ENCODE measurements around the gene PTPRR. TPM values are rescaled to one million over a fixed set of nuclear protein-coding genes. Genes with fewer than 3 reads are reported as not detected.

The PTPRR gene
- total RNA-seq, 2 donors from 2014 or later: 0.32 to 2.4 TPM

DNA sequence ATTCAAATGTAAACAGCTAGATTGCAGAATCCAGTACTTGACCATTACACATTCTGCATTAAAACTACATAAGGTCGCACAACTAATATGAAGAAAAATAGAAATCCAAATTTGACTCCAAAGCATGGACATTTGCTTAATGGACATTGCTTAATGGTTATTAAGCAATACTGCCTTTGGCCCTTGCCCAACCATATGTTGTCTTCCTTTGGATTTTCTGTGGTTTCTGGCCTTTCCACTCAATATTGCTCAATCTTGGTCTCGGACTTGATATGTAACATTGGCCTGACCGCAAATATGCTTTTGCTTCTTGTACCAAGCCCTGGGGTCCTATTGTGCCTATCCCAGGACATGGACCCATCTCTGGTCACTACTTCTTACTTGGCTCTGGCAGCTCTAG lies 67.2 kb downstream of the PTPRR start:
- Histone ChIP-seq H3K27me3 (replicated peaks; ENCODE audit: insufficient read depth) (no peaks in the 10 kb centered on the region), H3K4me1 (replicated peaks) (no peaks in the 10 kb centered on the region), H3K9me3 (no peaks in the 10 kb centered on the region), H3K36me3 (no peaks in the 10 kb centered on the region), H3K4me3 (no peak overlapping the region), H3K27ac (no peak overlapping the region)
- 88% methylated on average over 3 of the region's 3 CpGs for WGBS
- TF ChIP-seq POLR2AphosphoS5 (IDR thresholded peaks at IDR 0.05): no peak
- TF ChIP-seq POLR2A (IDR thresholded peaks at IDR 0.05): no peak
- TF ChIP-seq CTCF (IDR thresholded peaks at IDR 0.05): no peak
- intact Hi-C loops (cut with DNase I): no loop called here
- no peak for DNase-seq (ENCODE audit: low spot score)

DNA sequence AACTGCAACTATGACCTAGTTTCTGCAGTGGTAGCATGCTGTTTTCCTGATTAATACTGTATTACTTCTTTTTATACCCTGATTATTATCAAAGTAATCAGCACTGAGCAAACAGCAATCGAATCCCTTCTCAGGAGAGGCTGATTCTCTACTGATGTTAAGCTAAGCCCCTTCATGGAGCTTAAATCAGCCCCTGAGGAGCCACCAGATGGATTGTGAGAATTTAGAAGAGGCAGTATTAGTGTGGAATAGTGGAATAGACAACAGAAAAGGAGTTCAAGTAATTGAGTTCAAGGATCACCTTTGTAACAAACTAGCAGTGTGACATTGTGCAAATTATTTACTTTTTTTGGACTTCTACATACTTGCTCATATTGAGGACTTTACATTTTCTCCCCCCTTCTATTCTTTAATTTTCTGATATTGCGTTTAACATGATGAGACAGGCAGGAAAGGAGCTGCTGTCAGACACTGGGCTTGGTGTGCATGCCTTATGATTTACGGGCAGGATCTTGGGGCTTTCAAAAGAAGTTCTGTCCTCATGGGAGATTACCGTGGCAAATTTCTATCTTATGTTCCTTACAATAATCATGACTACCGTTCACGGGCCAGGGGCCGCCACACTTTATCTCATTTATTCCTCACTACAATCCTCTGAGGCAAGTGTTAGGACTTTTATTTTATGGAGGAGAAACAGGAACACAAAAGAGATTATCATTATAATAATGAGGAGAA lies 68.0 kb downstream of the PTPRR start:
- Histone ChIP-seq H3K27me3 (replicated peaks; ENCODE audit: insufficient read depth) (no peaks in the 10 kb centered on the region), H3K9me3 (no peaks in the 10 kb centered on the region), H3K36me3 (no peaks in the 10 kb centered on the region), H3K4me1 (replicated peaks) (no peaks in the 10 kb centered on the region), H3K27ac (no peak overlapping the region), H3K4me3 (no peak overlapping the region)
- no peak for DNase-seq (ENCODE audit: low spot score)
- intact Hi-C loops (cut with DNase I): no loop called here
- TF ChIP-seq CTCF (IDR thresholded peaks at IDR 0.05): no peak
- no peak for TF ChIP-seq POLR2AphosphoS5 (IDR thresholded peaks at IDR 0.05)
- TF ChIP-seq POLR2A (IDR thresholded peaks at IDR 0.05): no peak
- WGBS: 38% methylated on average over 7 of the region's 7 CpGs

DNA sequence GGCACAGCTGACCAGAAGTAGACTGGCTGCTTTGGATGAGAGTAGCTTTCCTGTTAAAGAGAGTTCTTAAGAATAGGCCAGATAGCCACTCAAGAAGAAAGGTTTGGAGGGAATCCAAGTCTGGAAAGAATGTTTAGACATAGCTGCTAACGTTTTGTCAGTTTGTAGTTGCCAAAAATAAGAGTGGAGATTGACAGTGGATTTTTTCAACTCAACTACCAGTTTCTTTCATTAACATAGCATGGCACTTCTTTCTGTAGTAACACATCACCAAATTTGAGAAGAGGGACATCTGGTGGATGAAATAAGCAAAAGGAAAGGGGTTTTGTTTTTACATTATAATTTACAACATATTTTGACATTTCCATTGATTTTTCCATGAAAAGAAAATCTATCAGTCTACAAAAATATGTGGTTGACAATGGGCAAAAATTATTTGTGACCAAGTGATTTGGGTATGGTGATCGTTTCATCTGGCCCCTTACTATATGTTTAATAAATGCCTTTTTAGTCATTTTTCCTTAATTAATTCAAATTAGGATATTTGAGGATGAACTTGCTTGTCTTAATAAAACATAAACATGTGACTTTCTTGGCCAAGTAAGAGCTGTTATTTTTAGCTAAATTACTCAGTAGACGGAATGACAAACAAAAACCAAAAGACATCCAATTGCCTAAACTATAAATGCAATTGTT lies 71.1 kb downstream of the PTPRR start:
- intact Hi-C loops (cut with DNase I): no loop called here
- TF ChIP-seq POLR2AphosphoS5 (IDR thresholded peaks at IDR 0.05) (no peak), CTCF (IDR thresholded peaks at IDR 0.05) (peak in 2 of 4 experiments; percentile 29 to 42), POLR2A (IDR thresholded peaks at IDR 0.05) (no peak)
- Histone ChIP-seq H3K36me3 (no peaks in the 10 kb centered on the region), H3K27ac (no peak overlapping the region), H3K27me3 (replicated peaks; ENCODE audit: insufficient read depth) (no peaks in the 10 kb centered on the region), H3K4me3 (no peak overlapping the region), H3K4me1 (replicated peaks) (no peaks in the 10 kb centered on the region), H3K9me3 (no peaks in the 10 kb centered on the region)
- no peak for DNase-seq (ENCODE audit: low spot score)
- WGBS: 44% methylated on average over 3 of the region's 3 CpGs

DNA sequence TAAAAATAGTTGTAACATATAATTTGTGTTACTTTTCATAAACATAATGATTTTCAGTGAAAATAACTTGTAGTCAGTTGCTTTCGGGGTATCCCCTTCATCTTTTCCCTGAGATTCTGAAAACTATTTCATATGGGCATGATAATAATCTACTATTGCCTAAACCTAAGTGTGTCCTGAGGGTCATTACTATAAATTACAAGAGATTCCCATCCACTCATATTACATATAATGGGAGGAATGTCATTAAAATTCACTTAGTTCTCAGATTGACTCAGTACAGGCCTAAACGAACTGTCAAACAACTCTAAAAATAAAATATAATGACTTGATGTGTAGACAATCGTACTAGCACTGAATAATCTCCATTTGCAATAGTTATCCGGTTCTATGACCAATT lies 72.7 kb downstream of the PTPRR start:
- no peak overlapping the region for H3K27ac ChIP-seq
- no peaks in the 10 kb centered on the region for H3K4me1 ChIP-seq (replicated peaks)
- no peak overlapping the region for H3K4me3 ChIP-seq
- no peaks in the 10 kb centered on the region for H3K9me3 ChIP-seq
- H3K36me3 ChIP-seq: no peaks in the 10 kb centered on the region
- TF ChIP-seq POLR2A (IDR thresholded peaks at IDR 0.05) (no peak), POLR2AphosphoS5 (IDR thresholded peaks at IDR 0.05) (no peak), CTCF (IDR thresholded peaks at IDR 0.05) (no peak)
- intact Hi-C loops (cut with DNase I): no loop called here
- no peaks in the 10 kb centered on the region for H3K27me3 ChIP-seq (replicated peaks; ENCODE audit: insufficient read depth)
- 68% methylated on average over 4 of the region's 4 CpGs for WGBS
- DNase-seq (ENCODE audit: low spot score): no peak

DNA sequence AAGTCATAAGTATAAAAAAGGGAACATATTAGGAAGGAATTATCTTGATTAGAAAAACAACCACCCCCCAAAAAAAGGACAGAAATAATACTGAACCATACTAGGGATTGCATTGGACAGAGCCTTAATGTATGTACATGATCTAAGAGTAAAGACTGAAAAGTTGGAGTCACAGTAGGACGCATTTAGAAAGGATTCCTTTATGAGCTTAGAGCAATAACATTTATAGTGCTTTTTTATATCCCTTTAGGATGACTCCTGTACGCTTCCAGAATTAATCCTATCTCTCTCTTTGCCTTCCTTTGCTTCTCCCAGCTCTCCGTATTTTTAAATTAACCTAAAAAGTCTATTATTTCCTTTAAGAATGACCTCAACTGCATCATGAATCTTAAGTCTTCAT lies 75.3 kb downstream of the PTPRR start:
- DNase-seq (ENCODE audit: low spot score): no peak
- Histone ChIP-seq H3K4me1 (replicated peaks) (no peaks in the 10 kb centered on the region), H3K9me3 (no peaks in the 10 kb centered on the region), H3K27me3 (replicated peaks; ENCODE audit: insufficient read depth) (no peaks in the 10 kb centered on the region), H3K4me3 (no peak overlapping the region), H3K27ac (no peak overlapping the region), H3K36me3 (no peaks in the 10 kb centered on the region)
- no peak for TF ChIP-seq POLR2A (IDR thresholded peaks at IDR 0.05)
- no peak for TF ChIP-seq CTCF (IDR thresholded peaks at IDR 0.05)
- no peak for TF ChIP-seq POLR2AphosphoS5 (IDR thresholded peaks at IDR 0.05)
- intact Hi-C loops (cut with DNase I): no loop called here
- WGBS: 60% methylated on average over 3 of the region's 3 CpGs

All from prostate gland (tissue), 2 donors.